H1 (cell line): Measurements from ENCODE around the gene PDZRN3. TPM values are rescaled to one million over a fixed set of nuclear protein-coding genes. Genes with fewer than 3 reads are reported as not detected.

Experiments used
- HDAC6 ChIP-seq: IDR thresholded peaks from one replicate; pipeline ENCODE4 v1.7.1; 2012; ENCODE audit warnings: low read depth, mild to moderate bottlenecking, inconsistent platforms, low read length, moderate library complexity
- JUND ChIP-seq: IDR thresholded peaks from 2 replicates; pipeline ENCODE4 v1.6.1; 2011; ENCODE audit warnings: mild to moderate bottlenecking, improper control_type of control experiment, low read length
- KDM5A ChIP-seq: fragments of 200-600 bp; IDR thresholded peaks from 2 replicates; pipeline ENCODE4 v1.7.1; 2012; ENCODE audit warnings: mild to moderate bottlenecking, low read length, inconsistent platforms, mixed read lengths
- POU5F1 ChIP-seq: IDR thresholded peaks from 2 replicates; pipeline ENCODE4 v1.6.1; 2011; ENCODE audit warnings: low read depth, mild to moderate bottlenecking, low read length, moderate library complexity
- RNF2 ChIP-seq: fragments of 200-900, 300-1000 bp; sonication (generic); IDR thresholded peaks from 2 replicates; pipeline ENCODE4 v1.7.1; 2016; ENCODE audit warnings: borderline replicate concordance, low read depth, mild to moderate bottlenecking, antibody characterized with exemption, low read length; ENCODE audit not compliant: poor library complexity, severe bottlenecking; ENCODE audit errors: missing control alignments
- SIRT6 ChIP-seq: IDR thresholded peaks from one replicate; pipeline ENCODE4 v1.7.1; 2012; ENCODE audit warnings: low read length, inconsistent platforms
- SIX5 ChIP-seq: IDR thresholded peaks from 2 replicates; pipeline ENCODE4 v1.6.1; 2011; ENCODE audit warnings: mild to moderate bottlenecking, low read depth, low read length
- SP2 ChIP-seq: IDR thresholded peaks from 2 replicates; pipeline ENCODE4 v1.6.1; 2012; ENCODE audit warnings: mild to moderate bottlenecking, low read length, inconsistent platforms
- TEAD4 ChIP-seq: IDR thresholded peaks from 2 replicates; pipeline ENCODE4 v1.6.1; 2012; ENCODE audit warnings: low read depth, low read length, inconsistent platforms, mixed read lengths
- polyA plus RNA-seq, 7 experiments: library from polyadenylated mRNA; depleted of rRNA in 3 of 7; stranded (reverse) in 5 of 7; unstranded in 2 of 7; fragments of >200 nt in 5 of 7; fragments of 200-250 nt in 2 of 7; gene quantifications; 1 replicate in 5 of 7; 2 replicates in 1 of 7; 4 replicates in 1 of 7; pipeline versions ENCODE4 v1.2.1 to v1.2.3, GENCODE V29; 2011 to 2013; ENCODE audit warnings: missing spikeins in 2 of 7, mixed read lengths in 2 of 7
- total RNA-seq: library from RNA; stranded (reverse); fragmentation: NEBNext Ultra II Directional; extraction: Animal tissue kit (Norgen Biotek cat#: 25700); gene quantifications from 2 replicates; pipeline ENCODE4 v1.2.1, GENCODE V29; 2021
- TF ChIP-seq, protein P1 (sequence below), 3 experiments: IDR thresholded peaks; 1 replicate in 2 of 3; 2 replicates in 1 of 3; pipeline versions ENCODE4 v1.5.1 to v1.6.1; 2011; ENCODE audit warnings: low read length in 3 of 3, mild to moderate bottlenecking in 3 of 3, inconsistent platforms in 2 of 3, low read depth in 1 of 3, moderate library complexity in 1 of 3; ENCODE audit not compliant: insufficient read depth in 1 of 3; ENCODE audit errors: control extremely low read depth in 1 of 3
- TF ChIP-seq, protein P2 (sequence below): IDR thresholded peaks from 2 replicates; pipeline ENCODE4 v1.6.1; 2012; ENCODE audit warnings: low read length, inconsistent platforms

PDZRN3 gene
- total and polyA plus RNA-seq, 2 of the 8 experiments (the other 6 are each of a cell fraction or from before 2014, with no cell fraction given), result 4.2 to 20.5 TPM

DNA sequence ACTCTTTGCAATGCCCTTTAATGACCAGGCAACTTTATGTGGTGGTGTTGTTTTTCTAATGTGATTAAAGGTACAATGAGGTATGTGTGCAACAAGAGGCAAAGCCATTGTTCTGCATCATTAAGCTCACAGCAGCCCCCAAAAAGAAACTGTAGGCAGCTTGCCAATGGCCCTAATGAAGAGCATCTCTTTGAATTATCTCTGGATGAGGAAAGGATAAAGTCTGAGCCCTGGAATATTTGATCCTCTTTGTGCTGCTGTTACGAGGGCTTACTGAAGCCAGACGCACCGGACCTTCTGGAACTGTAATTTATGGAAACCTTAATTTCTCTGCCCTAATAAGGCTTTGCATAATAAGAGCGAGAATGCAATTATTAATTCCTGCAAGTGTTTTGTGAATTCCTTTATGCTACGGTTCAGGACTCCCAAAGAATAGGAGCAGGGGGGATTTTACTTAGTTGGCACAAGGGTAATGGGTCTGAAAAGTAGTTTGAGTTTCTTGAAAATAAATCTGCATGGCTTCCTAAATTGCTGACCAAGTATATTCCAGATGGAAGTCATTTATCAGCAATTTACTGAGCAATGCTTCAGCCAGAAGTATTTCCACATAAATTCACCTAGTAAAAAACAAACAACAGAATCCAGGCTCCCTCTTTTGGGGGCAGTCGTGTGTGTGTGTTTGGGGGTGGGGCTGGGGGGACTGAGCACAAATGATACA is 193.4 kb downstream of the PDZRN3 start (continued):
- TF ChIP-seq, protein P1, sequence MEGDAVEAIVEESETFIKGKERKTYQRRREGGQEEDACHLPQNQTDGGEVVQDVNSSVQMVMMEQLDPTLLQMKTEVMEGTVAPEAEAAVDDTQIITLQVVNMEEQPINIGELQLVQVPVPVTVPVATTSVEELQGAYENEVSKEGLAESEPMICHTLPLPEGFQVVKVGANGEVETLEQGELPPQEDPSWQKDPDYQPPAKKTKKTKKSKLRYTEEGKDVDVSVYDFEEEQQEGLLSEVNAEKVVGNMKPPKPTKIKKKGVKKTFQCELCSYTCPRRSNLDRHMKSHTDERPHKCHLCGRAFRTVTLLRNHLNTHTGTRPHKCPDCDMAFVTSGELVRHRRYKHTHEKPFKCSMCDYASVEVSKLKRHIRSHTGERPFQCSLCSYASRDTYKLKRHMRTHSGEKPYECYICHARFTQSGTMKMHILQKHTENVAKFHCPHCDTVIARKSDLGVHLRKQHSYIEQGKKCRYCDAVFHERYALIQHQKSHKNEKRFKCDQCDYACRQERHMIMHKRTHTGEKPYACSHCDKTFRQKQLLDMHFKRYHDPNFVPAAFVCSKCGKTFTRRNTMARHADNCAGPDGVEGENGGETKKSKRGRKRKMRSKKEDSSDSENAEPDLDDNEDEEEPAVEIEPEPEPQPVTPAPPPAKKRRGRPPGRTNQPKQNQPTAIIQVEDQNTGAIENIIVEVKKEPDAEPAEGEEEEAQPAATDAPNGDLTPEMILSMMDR (IDR thresholded peaks at IDR 0.05; ENCODE audit: control extremely low read depth in 1 of 3, insufficient read depth in 1 of 3, low read depth in 1 of 3, low read length in 3 of 3), result no peak
- TF ChIP-seq JUND, result no peak
- no peak for TF ChIP-seq SP2
- no peak for TF ChIP-seq SIX5
- no peak for TF ChIP-seq POU5F1
- TF ChIP-seq KDM5A, result no peak
- no peak for TF ChIP-seq HDAC6
- TF ChIP-seq RNF2, result no peak
- no peak for TF ChIP-seq TEAD4
- TF ChIP-seq SIRT6, result no peak
- TF ChIP-seq, protein P2, sequence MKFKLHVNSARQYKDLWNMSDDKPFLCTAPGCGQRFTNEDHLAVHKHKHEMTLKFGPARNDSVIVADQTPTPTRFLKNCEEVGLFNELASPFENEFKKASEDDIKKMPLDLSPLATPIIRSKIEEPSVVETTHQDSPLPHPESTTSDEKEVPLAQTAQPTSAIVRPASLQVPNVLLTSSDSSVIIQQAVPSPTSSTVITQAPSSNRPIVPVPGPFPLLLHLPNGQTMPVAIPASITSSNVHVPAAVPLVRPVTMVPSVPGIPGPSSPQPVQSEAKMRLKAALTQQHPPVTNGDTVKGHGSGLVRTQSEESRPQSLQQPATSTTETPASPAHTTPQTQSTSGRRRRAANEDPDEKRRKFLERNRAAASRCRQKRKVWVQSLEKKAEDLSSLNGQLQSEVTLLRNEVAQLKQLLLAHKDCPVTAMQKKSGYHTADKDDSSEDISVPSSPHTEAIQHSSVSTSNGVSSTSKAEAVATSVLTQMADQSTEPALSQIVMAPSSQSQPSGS, result no peak
